CD4-positive, CD25-positive, alpha-beta regulatory T cell (primary cell): ENCODE data around the gene LUZP2. TPM values are rescaled to one million over a fixed set of nuclear protein-coding genes. Genes with fewer than 3 reads are reported as not detected.

ENCODE experiments used
- ATAC-seq, 2 donors: fragments of 150-1000 bp; cut with Tn5 transposase; one replicate each; pipeline ENCODE4 v1.10.0; 2021; ENCODE audit warnings: low read depth in 2 of 2, moderate number of reproducible peaks in 2 of 2, moderate library complexity in 1 of 2
- DNase-seq, 3 donors: peaks; one replicate each; pipeline versions ENCODE4 v3.0.0 to v3.0.0-alpha.2; 2012 to 2022; ENCODE audit warnings: mixed read lengths in 1 of 3
- H3K27ac ChIP-seq: one replicate; pipeline ENCODE4 v1.7.0; 2013; ENCODE audit warnings: mild to moderate bottlenecking, low read length; ENCODE audit not compliant: insufficient read depth, poor library complexity, severe bottlenecking
- H3K27me3 ChIP-seq: one replicate; pipeline ENCODE4 v1.7.0; 2013; ENCODE audit warnings: low read length; ENCODE audit not compliant: control insufficient read depth, insufficient read depth
- H3K36me3 ChIP-seq: one replicate; pipeline ENCODE4 v1.7.0; 2013; ENCODE audit warnings: mild to moderate bottlenecking, low read length, moderate library complexity; ENCODE audit not compliant: control insufficient read depth, insufficient read depth
- H3K4me1 ChIP-seq: 2 replicates; pipeline ENCODE4 v1.7.0; 2013; ENCODE audit warnings: mild to moderate bottlenecking, low read length; ENCODE audit not compliant: insufficient read depth, control insufficient read depth, poor library complexity, severe bottlenecking
- H3K4me3 ChIP-seq: one replicate; pipeline ENCODE4 v1.7.0; 2013; ENCODE audit warnings: low read depth, mild to moderate bottlenecking, low read length, moderate library complexity
- H3K9me3 ChIP-seq, 2 experiments: 1 replicate in 1 of 2; 2 replicates in 1 of 2; pipeline ENCODE4 v1.7.0; 2013; ENCODE audit warnings: low read length in 2 of 2, mild to moderate bottlenecking in 1 of 2, moderate library complexity in 1 of 2; ENCODE audit not compliant: control insufficient read depth in 2 of 2
- H3K27ac Mint-ChIP-seq, 3 donors: one replicate each; pipeline ENCODE4 v1.8.0; 2020 to 2022; ENCODE audit warnings: mild to moderate bottlenecking in 3 of 3, mixed read lengths in 3 of 3, moderate library complexity in 2 of 3
- H3K27me3 Mint-ChIP-seq: one replicate; pipeline ENCODE4 v1.8.0; 2022; ENCODE audit warnings: mild to moderate bottlenecking, mixed read lengths
- H3K36me3 Mint-ChIP-seq: one replicate; pipeline ENCODE4 v1.8.0; 2020; ENCODE audit warnings: mixed read lengths
- H3K4me1 Mint-ChIP-seq, 4 donors: one replicate each; pipeline ENCODE4 v1.8.0; 2020 to 2022; ENCODE audit warnings: mixed read lengths in 4 of 4, mild to moderate bottlenecking in 1 of 4
- H3K4me3 Mint-ChIP-seq, 4 donors: one replicate each; pipeline ENCODE4 v1.8.0; 2020 to 2022; ENCODE audit warnings: mild to moderate bottlenecking in 4 of 4, mixed read lengths in 4 of 4, moderate library complexity in 3 of 4
- H3K9me3 Mint-ChIP-seq, 7 donors: one replicate each; pipeline ENCODE4 v1.8.0; 2020 to 2022; ENCODE audit warnings: mixed read lengths in 7 of 7, mild to moderate bottlenecking in 3 of 7, moderate library complexity in 2 of 7
- polyA plus RNA-seq, 4 donors: library from polyadenylated mRNA; unstranded; fragments of 300-500 nt; fragmentation: Illumina TruSeq; gene quantifications; one replicate each; pipeline ENCODE4 v1.2.3, GENCODE V29; 2021
- total RNA-seq: library from RNA; stranded (reverse); gene quantifications from one replicate; pipeline ENCODE4 v1.2.3, GENCODE V29; 2022

Gene LUZP2
- total and polyA plus RNA-seq, 5 donors from 2014 or later: not detected

DNA sequence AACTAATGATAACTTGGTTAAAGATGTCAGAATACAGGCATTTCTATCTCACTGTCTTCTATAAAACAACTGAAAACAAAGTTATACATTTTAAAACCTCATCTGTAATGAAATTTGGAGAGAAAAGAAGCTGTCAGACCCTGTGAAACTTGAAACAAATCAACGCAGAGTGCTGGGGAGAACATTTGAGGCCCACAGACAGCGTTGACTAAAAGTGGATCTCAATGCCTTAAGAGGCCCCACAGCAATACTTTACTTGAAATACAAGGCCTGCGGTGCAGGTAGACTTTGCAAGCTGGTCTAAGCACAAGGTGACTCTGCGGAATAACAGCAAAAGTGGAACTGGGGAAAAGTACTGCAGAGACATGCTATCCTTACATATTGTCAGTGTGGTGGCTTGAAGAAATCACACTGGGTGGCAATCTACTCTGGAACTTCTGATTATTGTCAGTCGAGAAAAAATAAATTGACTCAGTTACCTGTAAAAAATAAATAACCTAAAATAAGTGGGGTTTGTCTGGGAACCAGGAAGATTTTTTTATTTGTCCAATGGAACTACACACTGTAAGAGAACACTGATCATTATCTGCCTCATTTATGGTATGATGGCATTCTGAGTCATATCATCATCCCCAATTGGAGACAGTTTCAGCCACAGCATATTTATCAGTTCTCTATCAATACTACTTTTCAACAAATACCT, 138.9 kb downstream of the LUZP2 start:
- Histone ChIP-seq H3K4me1 (no peaks in the 10 kb centered on the region), H3K36me3 (no peaks in the 10 kb centered on the region), H3K27me3 (no peaks in the 10 kb centered on the region), H3K9me3 (no peaks in the 10 kb centered on the region), H3K4me3 (no peak overlapping the region), H3K27ac (no peak overlapping the region)
- H3K27me3 Mint-ChIP-seq: no peaks in the 10 kb centered on the region
- peaks cover 1 to 18% (median 7%) of the 10 kb centered on the region in 7 donors for H3K9me3 Mint-ChIP-seq
- H3K4me1 Mint-ChIP-seq: no peaks in the 10 kb centered on the region
- ATAC-seq: no peak
- H3K36me3 Mint-ChIP-seq: no peaks in the 10 kb centered on the region
- H3K4me3 Mint-ChIP-seq: no peak overlapping the region
- no peak overlapping the region for H3K27ac Mint-ChIP-seq
- no peak for DNase-seq

DNA sequence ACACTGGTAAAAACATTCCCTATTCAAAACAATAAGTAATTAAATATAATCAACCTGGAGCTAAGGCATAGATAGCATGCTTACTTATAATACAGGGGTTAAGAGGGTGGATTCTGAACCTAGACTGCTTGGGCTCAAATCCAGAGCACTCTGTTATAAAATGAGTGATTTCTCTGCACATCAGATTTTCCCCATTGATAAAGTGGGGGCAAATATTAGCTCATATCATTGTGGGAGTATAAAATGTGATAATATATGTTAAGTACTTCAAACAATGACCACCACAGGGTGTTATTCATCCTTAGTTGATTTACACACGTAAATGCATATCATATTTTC, 139.4 kb downstream of the LUZP2 start:
- Histone ChIP-seq H3K4me1 (no peaks in the 10 kb centered on the region), H3K27ac (no peak overlapping the region), H3K36me3 (no peaks in the 10 kb centered on the region), H3K27me3 (no peaks in the 10 kb centered on the region), H3K4me3 (no peak overlapping the region), H3K9me3 (no peaks in the 10 kb centered on the region)
- Mint-ChIP-seq H3K27me3 (no peaks in the 10 kb centered on the region), H3K4me1 (no peaks in the 10 kb centered on the region), H3K27ac (no peak overlapping the region), H3K9me3 (peaks cover 1 to 15% (median 7%) of the 10 kb centered on the region in 7 donors), H3K4me3 (no peak overlapping the region), H3K36me3 (no peaks in the 10 kb centered on the region)
- ATAC-seq (no peak), DNase-seq (no peak)

DNA sequence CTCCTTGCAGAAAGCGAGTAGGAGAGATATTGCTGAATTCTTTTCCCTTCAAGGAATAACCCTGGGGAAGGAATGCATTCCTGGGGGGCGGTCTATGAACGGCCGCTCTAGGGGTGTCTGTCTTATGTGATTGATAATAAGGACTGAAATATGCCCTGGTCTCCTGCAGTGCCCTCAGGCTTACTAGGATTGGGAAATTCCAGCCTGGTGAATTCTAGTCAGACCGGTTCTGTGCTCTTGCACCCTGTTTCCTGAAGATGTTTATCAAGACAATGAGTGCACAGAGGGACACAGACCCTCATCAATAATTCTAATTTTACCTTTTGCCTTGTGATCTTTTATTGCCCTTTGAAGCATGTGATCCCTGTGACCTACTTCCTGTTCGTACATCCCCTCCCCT, 140.7 kb downstream of the LUZP2 start:
- Histone ChIP-seq H3K27me3 (no peaks in the 10 kb centered on the region), H3K9me3 (peaks cover 0 to 1% of the 10 kb centered on the region in 2 experiments), H3K36me3 (no peaks in the 10 kb centered on the region), H3K4me3 (no peak overlapping the region), H3K27ac (no peak overlapping the region), H3K4me1 (no peaks in the 10 kb centered on the region)
- no peak for ATAC-seq
- H3K27ac Mint-ChIP-seq: no peak overlapping the region
- no peak overlapping the region for H3K4me3 Mint-ChIP-seq
- no peaks in the 10 kb centered on the region for H3K36me3 Mint-ChIP-seq
- H3K4me1 Mint-ChIP-seq: no peaks in the 10 kb centered on the region
- peaks cover 1 to 15% (median 10%) of the 10 kb centered on the region in 7 donors for H3K9me3 Mint-ChIP-seq
- no peak for DNase-seq
- no peaks in the 10 kb centered on the region for H3K27me3 Mint-ChIP-seq

DNA sequence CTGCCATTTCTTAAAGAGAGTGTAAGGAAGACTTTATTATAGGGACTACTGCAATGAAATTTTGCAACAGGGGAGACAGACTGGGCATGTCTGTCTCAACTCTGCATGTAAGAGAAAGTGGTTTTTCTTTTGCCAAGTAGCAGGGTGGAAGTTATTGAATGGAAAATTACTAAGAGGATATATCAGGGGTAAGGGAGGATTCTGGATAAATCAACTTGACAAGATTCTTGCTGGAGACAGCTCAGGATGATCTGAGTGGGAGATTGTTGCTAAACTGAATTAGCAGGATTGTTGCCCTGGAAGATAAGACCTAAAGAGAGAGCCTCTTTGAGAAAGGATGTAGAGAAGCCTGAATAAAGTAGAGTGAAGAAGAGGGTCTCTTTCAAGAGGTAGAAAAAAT, 145.8 kb downstream of the LUZP2 start:
- DNase-seq (no peak), ATAC-seq (no peak)
- Mint-ChIP-seq H3K4me1 (no peaks in the 10 kb centered on the region), H3K9me3 (peaks cover 5 to 31% (median 12%) of the 10 kb centered on the region in 7 donors), H3K36me3 (no peaks in the 10 kb centered on the region), H3K4me3 (no peak overlapping the region), H3K27me3 (no peaks in the 10 kb centered on the region), H3K27ac (no peak overlapping the region)
- Histone ChIP-seq H3K4me1 (no peaks in the 10 kb centered on the region), H3K27me3 (no peaks in the 10 kb centered on the region), H3K27ac (no peak overlapping the region), H3K4me3 (no peak overlapping the region), H3K9me3 (peaks cover 2 to 5% of the 10 kb centered on the region in 2 experiments), H3K36me3 (no peaks in the 10 kb centered on the region)

DNA sequence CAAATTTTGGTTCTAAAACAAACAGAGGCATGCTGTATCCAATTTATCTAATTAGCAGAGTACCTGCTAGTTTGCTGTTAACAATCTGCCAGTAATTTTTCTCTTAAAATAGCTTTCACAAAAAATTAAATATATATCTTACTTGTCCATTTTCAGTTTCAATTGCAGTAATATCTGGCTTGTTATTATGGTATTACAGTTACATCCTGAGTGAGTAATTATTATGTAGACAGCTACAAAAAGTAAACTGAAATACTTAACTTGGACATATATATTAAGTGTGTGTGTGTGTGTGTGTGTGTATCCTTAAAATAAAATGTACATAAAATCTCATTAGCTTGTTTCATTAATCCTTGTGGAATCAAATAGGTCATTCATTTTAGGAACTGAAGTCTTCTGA, 148.7 kb downstream of the LUZP2 start:
- no peak for ATAC-seq
- no peaks in the 10 kb centered on the region for H3K4me1 ChIP-seq
- Mint-ChIP-seq H3K36me3 (no peaks in the 10 kb centered on the region), H3K27me3 (no peaks in the 10 kb centered on the region), H3K27ac (no peak overlapping the region), H3K4me1 (peaks cover 0 to 7% (median 0%) of the 10 kb centered on the region in 4 donors), H3K9me3 (peaks cover 7 to 42% (median 12%) of the 10 kb centered on the region in 7 donors), H3K4me3 (no peak overlapping the region)
- H3K4me3 ChIP-seq: no peak overlapping the region
- no peak for DNase-seq
- H3K9me3 ChIP-seq: peaks cover 2 to 5% of the 10 kb centered on the region in 2 experiments
- no peaks in the 10 kb centered on the region for H3K27me3 ChIP-seq
- no peaks in the 10 kb centered on the region for H3K36me3 ChIP-seq
- H3K27ac ChIP-seq: no peak overlapping the region

DNA sequence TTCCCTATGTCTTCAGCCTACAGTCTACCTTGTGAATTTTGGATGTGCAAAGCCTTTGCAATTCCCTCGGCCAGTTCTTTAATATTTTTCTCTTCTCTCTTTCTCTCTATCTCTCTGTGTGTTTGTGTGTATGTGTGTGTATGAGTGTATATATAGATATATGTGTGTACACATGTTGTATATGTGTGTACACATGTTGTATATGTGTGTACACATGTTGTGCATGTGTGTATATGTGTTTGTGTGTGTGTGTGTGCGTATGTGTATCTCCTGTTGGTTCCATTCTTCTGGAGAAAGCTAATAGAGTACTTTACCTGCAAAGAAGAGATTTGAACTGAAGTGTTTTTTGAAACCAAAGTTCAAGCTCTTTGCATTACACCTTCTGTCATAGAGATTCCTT, 155.0 kb downstream of the LUZP2 start:
- H3K9me3 Mint-ChIP-seq: peaks cover 6 to 33% (median 17%) of the 10 kb centered on the region in 7 donors
- H3K27ac ChIP-seq: no peak overlapping the region
- peaks cover 0 to 7% (median 0%) of the 10 kb centered on the region in 4 donors for H3K4me1 Mint-ChIP-seq
- DNase-seq: no peak
- H3K4me1 ChIP-seq: no peaks in the 10 kb centered on the region
- no peak for ATAC-seq
- no peak overlapping the region for H3K4me3 Mint-ChIP-seq
- H3K36me3 ChIP-seq: no peaks in the 10 kb centered on the region
- no peak overlapping the region for H3K4me3 ChIP-seq
- H3K9me3 ChIP-seq: peaks cover 0 to 3% of the 10 kb centered on the region in 2 experiments
- H3K36me3 Mint-ChIP-seq: no peaks in the 10 kb centered on the region
- no peaks in the 10 kb centered on the region for H3K27me3 ChIP-seq
- no peak overlapping the region for H3K27ac Mint-ChIP-seq
- H3K27me3 Mint-ChIP-seq: no peaks in the 10 kb centered on the region

DNA sequence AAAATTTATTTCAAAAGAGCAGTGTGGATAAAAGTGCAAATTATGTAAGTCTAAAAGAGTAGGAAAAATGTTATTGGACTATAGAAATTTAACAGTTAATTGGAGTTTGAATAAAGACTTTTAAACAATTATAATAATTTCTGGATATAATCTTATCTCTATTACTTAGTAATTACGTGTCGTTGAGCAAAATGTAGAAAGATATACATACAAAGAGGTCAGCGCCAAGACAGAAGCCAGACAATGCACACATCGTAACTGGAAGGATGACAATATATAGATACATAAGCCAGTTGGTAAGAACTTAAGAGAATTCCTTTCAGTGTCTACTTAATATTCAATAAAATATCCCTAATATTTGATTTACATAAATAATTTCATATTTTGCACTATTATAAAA, 157.0 kb downstream of the LUZP2 start:
- Histone ChIP-seq H3K4me1 (no peaks in the 10 kb centered on the region), H3K9me3 (peaks cover 0 to 3% of the 10 kb centered on the region in 2 experiments), H3K27me3 (no peaks in the 10 kb centered on the region), H3K27ac (no peak overlapping the region), H3K4me3 (no peak overlapping the region), H3K36me3 (no peaks in the 10 kb centered on the region)
- Mint-ChIP-seq H3K27me3 (no peaks in the 10 kb centered on the region), H3K4me3 (no peak overlapping the region), H3K4me1 (no peaks in the 10 kb centered on the region), H3K36me3 (no peaks in the 10 kb centered on the region), H3K9me3 (peaks cover 4 to 24% (median 10%) of the 10 kb centered on the region in 7 donors), H3K27ac (no peak overlapping the region)
- DNase-seq: no peak
- ATAC-seq: no peak

DNA sequence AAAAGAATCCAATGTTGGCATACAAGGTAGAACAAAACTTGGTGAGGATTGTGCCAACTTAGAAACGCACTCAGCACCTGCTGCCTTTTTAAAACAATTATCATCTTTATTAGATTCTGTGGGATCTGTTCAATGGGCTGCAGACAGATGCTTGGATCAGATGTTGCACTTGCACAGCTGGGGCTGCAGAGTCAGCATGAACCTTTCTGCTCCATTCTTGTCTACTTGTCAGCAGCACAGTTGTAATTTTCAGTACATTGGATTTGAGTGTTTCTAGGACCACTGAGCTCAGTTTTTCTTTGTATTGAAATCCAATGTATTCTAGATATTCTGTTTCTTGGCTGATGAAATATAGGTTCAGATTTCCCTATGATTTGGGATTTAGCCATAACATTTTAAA, 164.5 kb downstream of the LUZP2 start:
- Histone ChIP-seq H3K27ac (no peak overlapping the region), H3K36me3 (no peaks in the 10 kb centered on the region), H3K27me3 (no peaks in the 10 kb centered on the region), H3K4me3 (no peak overlapping the region), H3K9me3 (no peaks in the 10 kb centered on the region), H3K4me1 (no peaks in the 10 kb centered on the region)
- Mint-ChIP-seq H3K9me3 (peaks cover 1 to 18% (median 15%) of the 10 kb centered on the region in 7 donors), H3K4me1 (no peaks in the 10 kb centered on the region), H3K27ac (no peak overlapping the region), H3K27me3 (no peaks in the 10 kb centered on the region), H3K36me3 (no peaks in the 10 kb centered on the region), H3K4me3 (no peak overlapping the region)
- no peak for DNase-seq
- no peak for ATAC-seq
